Amygdala (tissue), 56 donors: ENCODE measurements around the gene AVPR1A.

Experiments
- DNase-seq, 56 donors: peaks; one replicate each; lab custom pipeline; 2025; lab: John Stamatoyannopoulos, UW

AVPR1A gene

DNA sequence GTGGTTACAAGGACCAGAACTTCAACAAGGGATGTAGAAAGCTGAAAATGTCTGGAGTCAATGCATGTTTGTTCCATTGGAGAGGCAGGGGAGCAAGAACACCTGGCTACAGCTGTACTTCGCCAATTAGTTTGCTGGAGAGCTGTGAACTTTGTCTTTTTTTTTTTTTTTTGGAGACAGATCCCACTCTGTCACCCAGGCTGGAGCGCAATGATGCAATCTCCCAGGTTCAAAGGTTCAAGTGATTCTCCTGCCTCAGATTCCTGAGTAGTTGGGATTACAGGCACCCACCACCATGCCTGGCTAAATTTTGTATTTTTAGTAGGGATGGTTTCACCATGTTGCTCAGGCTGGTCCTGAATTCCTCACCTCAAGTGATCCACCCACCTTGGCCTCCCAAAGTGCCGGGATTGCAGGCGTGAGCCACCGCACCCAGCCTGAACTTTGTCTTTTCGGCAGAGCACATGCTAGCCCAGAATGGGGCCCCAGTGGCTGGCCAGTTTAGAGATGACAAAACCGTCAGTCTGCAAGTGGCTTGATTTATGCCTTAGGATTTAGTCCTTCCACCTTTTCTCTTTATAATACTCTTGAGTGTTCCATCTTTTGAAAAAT, 55.5 kb downstream of the AVPR1A start:
- no peak for DNase-seq

DNA sequence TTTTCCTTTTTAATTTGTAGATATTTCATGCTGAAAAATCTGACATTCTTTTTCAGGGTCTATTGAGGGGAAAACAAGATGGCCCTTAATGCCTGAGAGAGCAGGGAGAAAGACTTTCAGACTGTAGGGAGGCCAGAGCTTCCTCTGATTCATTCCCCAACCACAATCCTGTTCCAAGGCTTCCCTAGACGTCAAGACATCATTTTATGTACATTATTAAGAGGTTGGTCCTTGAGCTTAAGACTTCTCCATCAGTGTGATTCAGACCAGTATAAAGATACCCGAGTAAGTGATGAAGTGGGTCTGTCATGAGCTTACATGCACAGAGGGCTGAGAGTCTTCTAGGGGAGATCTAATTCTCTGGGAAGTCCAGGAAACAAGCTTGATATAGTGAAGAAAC, 57.3 kb downstream of the AVPR1A start:
- DNase-seq, result no peak

DNA sequence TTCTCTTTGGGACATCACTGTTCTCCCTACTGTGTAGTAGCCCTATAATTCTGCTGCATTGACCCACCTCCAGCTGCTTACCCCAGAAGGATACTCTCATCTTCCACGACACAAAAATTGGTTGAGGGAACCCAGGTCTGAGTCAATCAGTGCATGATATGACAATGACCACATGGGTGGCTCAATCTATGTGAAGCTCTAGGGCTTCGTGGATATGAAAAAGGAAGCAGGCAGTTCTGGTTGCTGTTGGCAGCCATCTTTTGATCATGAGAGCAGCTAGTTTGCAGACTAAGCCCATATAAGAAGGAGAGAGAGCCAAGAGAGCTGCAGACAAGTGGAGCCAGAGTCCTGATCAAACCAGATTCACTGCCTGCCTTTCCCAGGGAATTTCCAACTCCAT, 57.9 kb downstream of the AVPR1A start:
- no peak for DNase-seq
